Measurements from ENCODE around the gene C19orf81. TPM values are rescaled to one million over a fixed set of nuclear protein-coding genes. Genes with fewer than 3 reads are reported as not detected.

The C19orf81 gene
- total and polyA plus RNA-seq, 9 of the 15 experiments (the other 6 are each of a cell fraction or from before 2014, with no cell fraction given): 2.5 to 42.9 (median 33.0) TPM; not detected in 4

DNA sequence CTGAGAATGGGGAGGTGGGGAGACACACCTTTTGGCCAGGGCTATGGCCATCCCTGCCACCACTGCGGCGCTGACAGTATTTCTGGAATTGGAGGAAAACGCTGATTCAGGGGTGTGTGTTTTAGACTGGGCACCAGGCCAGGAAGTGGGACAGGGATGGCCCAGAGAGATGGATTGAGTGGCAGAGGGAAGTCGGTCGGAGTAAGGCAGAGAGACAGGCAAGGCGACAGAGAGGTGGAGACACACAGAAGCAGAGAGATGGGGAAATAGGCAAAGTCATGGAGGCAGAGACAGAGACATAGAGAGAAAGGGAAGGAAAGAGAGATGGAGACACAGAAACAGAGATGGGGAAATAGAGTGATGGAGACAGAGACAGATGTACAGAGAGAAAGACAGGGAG, 4.1 kb upstream of the C19orf81 start:
- Histone ChIP-seq H3K36me3 (ENCODE audit: control insufficient read depth, insufficient read depth, low read length) (no peaks in the 10 kb centered on the region), H3K4me2 (ENCODE audit: insufficient read depth, low read length) (no peak overlapping the region), H3K4me3 (no peak overlapping the region), H3K79me2 (ENCODE audit: control insufficient read depth, insufficient read depth, low read length) (no peaks in the 10 kb centered on the region), H3K27me3 (ENCODE audit: control insufficient read depth in 2 of 2, insufficient read depth in 2 of 2, low read length in 2 of 2) (peaks cover 0 to 10% of the 10 kb centered on the region in 2 experiments; a peak in 3 of 5 replicates), H3K27ac (ENCODE audit: extremely low read depth, low read depth, low read length) (no peak overlapping the region), H2AFZ (ENCODE audit: low read depth, low read length) (no peak overlapping the region), H3K9ac (ENCODE audit: insufficient read depth in 1 of 2, low read depth in 2 of 2, low read length in 2 of 2) (peak overlapping the region in 1 of 2 experiments; percentile 7; a peak in 1 of 4 replicates), H3K9me3 (replicated peaks; ENCODE audit: control insufficient read depth, insufficient read depth, low read depth, low read length) (no peaks in the 10 kb centered on the region), H3K4me1 (replicated peaks in 1 of 2; ENCODE audit: control insufficient read depth in 2 of 2, insufficient read depth in 2 of 2, low read length in 2 of 2) (peaks cover 13 to 23% of the 10 kb centered on the region in 2 experiments; a peak in 4 of 5 replicates), H4K20me1 (replicated peaks; ENCODE audit: control insufficient read depth, insufficient read depth, low read length) (no peaks in the 10 kb centered on the region), H3K9me1 (ENCODE audit: control insufficient read depth, insufficient read depth, low read length) (no peaks in the 10 kb centered on the region)
- DNase-seq (ENCODE audit: extremely low read depth in 1 of 4, low spot score in 3 of 4): no peak
- CTCF ChIA-PET (ENCODE audit: low intra/inter-chr PET ratio): no interaction called here
- 2% methylated on average over 6 of the region's 6 CpGs for WGBS (ENCODE audit: insufficient coverage, low coverage, missing lambda C conversion rate)
- in situ Hi-C loops (cut with MboI): no loop called here
- no TSS peak for BruUV-seq (replicated peaks)
- POLR2A ChIA-PET: no interaction called here
- intact Hi-C loops (cut with micrococcal nuclease): no loop called here
- peak; percentile 6 for FAIRE-seq
- ATAC-seq: no peak
- TF ChIP-seq, protein P1, sequence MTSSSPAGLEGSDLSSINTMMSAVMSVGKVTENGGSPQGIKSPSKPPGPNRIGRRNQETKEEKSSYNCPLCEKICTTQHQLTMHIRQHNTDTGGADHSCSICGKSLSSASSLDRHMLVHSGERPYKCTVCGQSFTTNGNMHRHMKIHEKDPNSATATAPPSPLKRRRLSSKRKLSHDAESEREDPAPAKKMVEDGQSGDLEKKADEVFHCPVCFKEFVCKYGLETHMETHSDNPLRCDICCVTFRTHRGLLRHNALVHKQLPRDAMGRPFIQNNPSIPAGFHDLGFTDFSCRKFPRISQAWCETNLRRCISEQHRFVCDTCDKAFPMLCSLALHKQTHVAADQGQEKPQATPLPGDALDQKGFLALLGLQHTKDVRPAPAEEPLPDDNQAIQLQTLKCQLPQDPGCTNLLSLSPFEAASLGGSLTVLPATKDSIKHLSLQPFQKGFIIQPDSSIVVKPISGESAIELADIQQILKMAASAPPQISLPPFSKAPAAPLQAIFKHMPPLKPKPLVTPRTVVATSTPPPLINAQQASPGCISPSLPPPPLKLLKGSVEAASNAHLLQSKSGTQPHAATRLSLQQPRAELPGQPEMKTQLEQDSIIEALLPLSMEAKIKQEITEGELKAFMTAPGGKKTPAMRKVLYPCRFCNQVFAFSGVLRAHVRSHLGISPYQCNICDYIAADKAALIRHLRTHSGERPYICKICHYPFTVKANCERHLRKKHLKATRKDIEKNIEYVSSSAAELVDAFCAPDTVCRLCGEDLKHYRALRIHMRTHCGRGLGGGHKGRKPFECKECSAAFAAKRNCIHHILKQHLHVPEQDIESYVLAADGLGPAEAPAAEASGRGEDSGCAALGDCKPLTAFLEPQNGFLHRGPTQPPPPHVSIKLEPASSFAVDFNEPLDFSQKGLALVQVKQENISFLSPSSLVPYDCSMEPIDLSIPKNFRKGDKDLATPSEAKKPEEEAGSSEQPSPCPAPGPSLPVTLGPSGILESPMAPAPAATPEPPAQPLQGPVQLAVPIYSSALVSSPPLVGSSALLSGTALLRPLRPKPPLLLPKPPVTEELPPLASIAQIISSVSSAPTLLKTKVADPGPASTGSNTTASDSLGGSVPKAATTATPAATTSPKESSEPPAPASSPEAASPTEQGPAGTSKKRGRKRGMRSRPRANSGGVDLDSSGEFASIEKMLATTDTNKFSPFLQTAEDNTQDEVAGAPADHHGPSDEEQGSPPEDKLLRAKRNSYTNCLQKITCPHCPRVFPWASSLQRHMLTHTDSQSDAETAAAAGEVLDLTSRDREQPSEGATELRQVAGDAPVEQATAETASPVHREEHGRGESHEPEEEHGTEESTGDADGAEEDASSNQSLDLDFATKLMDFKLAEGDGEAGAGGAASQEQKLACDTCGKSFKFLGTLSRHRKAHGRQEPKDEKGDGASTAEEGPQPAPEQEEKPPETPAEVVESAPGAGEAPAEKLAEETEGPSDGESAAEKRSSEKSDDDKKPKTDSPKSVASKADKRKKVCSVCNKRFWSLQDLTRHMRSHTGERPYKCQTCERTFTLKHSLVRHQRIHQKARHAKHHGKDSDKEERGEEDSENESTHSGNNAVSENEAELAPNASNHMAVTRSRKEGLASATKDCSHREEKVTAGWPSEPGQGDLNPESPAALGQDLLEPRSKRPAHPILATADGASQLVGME (CRISPR knock-in tag; IDR thresholded peaks at IDR 0.05): no peak
- TF ChIP-seq ZBTB1 (CRISPR knock-in tag; IDR thresholded peaks at IDR 0.05; ENCODE audit: borderline replicate concordance, low read depth) (no peak), C11orf30 (IDR thresholded peaks at IDR 0.05; ENCODE audit: low read depth) (peak; percentile 85), CHCHD3 (CRISPR knock-in tag; IDR thresholded peaks at IDR 0.05) (no peak), HDAC6 (IDR thresholded peaks at IDR 0.05; ENCODE audit: low read depth, low read length) (no peak), OTX1 (CRISPR knock-in tag; IDR thresholded peaks at IDR 0.05) (peak; percentile 54; the same call in 1 of the 2 replicates)
- TF ChIP-seq, protein P2, sequence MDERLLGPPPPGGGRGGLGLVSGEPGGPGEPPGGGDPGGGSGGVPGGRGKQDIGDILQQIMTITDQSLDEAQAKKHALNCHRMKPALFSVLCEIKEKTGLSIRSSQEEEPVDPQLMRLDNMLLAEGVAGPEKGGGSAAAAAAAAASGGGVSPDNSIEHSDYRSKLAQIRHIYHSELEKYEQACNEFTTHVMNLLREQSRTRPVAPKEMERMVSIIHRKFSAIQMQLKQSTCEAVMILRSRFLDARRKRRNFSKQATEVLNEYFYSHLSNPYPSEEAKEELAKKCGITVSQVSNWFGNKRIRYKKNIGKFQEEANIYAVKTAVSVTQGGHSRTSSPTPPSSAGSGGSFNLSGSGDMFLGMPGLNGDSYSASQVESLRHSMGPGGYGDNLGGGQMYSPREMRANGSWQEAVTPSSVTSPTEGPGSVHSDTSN (CRISPR knock-in tag; IDR thresholded peaks at IDR 0.05; ENCODE audit: low read depth): no peak
- TF ChIP-seq, protein P2 (tag; conservative IDR thresholded peaks at IDR 0.05; ENCODE audit: low read depth): 0 out of 2 replicates have a peak, but pooled peaks have one; percentile 33
- TF ChIP-seq, protein P3, sequence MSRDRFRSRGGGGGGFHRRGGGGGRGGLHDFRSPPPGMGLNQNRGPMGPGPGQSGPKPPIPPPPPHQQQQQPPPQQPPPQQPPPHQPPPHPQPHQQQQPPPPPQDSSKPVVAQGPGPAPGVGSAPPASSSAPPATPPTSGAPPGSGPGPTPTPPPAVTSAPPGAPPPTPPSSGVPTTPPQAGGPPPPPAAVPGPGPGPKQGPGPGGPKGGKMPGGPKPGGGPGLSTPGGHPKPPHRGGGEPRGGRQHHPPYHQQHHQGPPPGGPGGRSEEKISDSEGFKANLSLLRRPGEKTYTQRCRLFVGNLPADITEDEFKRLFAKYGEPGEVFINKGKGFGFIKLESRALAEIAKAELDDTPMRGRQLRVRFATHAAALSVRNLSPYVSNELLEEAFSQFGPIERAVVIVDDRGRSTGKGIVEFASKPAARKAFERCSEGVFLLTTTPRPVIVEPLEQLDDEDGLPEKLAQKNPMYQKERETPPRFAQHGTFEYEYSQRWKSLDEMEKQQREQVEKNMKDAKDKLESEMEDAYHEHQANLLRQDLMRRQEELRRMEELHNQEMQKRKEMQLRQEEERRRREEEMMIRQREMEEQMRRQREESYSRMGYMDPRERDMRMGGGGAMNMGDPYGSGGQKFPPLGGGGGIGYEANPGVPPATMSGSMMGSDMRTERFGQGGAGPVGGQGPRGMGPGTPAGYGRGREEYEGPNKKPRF (IDR thresholded peaks at IDR 0.05; ENCODE audit: low read depth, low read length): no peak
- TF ChIP-seq, protein P4, sequence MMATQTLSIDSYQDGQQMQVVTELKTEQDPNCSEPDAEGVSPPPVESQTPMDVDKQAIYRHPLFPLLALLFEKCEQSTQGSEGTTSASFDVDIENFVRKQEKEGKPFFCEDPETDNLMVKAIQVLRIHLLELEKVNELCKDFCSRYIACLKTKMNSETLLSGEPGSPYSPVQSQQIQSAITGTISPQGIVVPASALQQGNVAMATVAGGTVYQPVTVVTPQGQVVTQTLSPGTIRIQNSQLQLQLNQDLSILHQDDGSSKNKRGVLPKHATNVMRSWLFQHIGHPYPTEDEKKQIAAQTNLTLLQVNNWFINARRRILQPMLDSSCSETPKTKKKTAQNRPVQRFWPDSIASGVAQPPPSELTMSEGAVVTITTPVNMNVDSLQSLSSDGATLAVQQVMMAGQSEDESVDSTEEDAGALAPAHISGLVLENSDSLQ (IDR thresholded peaks at IDR 0.05): peak; percentile 71

All from K562 (cell line).